ENCODE measurements around the gene CD38.

DNA sequence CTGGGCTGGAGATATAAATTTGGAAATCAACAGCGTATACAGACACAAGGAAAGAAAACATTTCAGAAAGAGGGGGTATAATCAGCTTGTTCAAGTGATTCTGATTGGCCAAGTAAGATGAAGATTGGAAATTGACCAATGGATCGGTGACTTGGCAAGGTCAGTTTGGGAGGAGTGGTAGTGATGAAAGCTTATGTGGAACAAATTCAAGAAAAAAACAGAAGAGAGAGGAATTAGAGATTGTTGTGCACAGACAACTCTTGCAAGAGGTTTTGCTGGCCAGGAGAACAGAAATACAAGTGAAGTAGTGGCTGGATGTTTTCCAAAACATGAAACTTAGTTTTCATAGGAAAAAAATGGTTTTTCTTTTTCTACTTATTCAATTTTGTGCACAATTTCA lies 16.3 kb downstream of the CD38 start:
- TF ChIP-seq CREB1 (CRISPR knock-in tag; IDR thresholded peaks at IDR 0.05): no peak
- TF ChIP-seq CTCF (IDR thresholded peaks at IDR 0.05): no peak
- no peak for TF ChIP-seq ZNF425 (CRISPR knock-in tag; conservative IDR thresholded peaks at IDR 0.05)
- TF ChIP-seq ELF4 (CRISPR knock-in tag; IDR thresholded peaks at IDR 0.05; ENCODE audit: low read depth): no peak
- TF ChIP-seq ATF6 (CRISPR knock-in tag; IDR thresholded peaks at IDR 0.05): no peak
- no peak for TF ChIP-seq ATF3 (CRISPR knock-in tag; conservative IDR thresholded peaks at IDR 0.05)
- TF ChIP-seq, protein P1, sequence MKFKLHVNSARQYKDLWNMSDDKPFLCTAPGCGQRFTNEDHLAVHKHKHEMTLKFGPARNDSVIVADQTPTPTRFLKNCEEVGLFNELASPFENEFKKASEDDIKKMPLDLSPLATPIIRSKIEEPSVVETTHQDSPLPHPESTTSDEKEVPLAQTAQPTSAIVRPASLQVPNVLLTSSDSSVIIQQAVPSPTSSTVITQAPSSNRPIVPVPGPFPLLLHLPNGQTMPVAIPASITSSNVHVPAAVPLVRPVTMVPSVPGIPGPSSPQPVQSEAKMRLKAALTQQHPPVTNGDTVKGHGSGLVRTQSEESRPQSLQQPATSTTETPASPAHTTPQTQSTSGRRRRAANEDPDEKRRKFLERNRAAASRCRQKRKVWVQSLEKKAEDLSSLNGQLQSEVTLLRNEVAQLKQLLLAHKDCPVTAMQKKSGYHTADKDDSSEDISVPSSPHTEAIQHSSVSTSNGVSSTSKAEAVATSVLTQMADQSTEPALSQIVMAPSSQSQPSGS (CRISPR knock-in tag; IDR thresholded peaks at IDR 0.05; ENCODE audit: borderline replicate concordance, low read depth): no peak
- TF ChIP-seq AFF4 (CRISPR knock-in tag; IDR thresholded peaks at IDR 0.05; ENCODE audit: borderline replicate concordance): no peak
- no peak for TF ChIP-seq NFYB (CRISPR knock-in tag; conservative IDR thresholded peaks at IDR 0.05; ENCODE audit: low read depth)
- TF ChIP-seq, protein P2, sequence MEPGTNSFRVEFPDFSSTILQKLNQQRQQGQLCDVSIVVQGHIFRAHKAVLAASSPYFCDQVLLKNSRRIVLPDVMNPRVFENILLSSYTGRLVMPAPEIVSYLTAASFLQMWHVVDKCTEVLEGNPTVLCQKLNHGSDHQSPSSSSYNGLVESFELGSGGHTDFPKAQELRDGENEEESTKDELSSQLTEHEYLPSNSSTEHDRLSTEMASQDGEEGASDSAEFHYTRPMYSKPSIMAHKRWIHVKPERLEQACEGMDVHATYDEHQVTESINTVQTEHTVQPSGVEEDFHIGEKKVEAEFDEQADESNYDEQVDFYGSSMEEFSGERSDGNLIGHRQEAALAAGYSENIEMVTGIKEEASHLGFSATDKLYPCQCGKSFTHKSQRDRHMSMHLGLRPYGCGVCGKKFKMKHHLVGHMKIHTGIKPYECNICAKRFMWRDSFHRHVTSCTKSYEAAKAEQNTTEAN (CRISPR knock-in tag; IDR thresholded peaks at IDR 0.05): no peak
- TF ChIP-seq TCF7 (CRISPR knock-in tag; IDR thresholded peaks at IDR 0.05; ENCODE audit: low read depth): no peak
- no peak for TF ChIP-seq USF2 (CRISPR knock-in tag; IDR thresholded peaks at IDR 0.05)
- TF ChIP-seq CDX4 (CRISPR knock-in tag; IDR thresholded peaks at IDR 0.05; ENCODE audit: borderline replicate concordance): no peak

Measured in WTC11 (cell line).